ENCODE results near the gene ZRSR2. TPM values are rescaled to one million over a fixed set of nuclear protein-coding genes. Genes with fewer than 3 reads are reported as not detected.

ZRSR2 gene
- polyA plus RNA-seq, 1 donor from 2014 or later, result 43.8 TPM

- no peak overlapping the region for H3K4me3 Mint-ChIP-seq
- peaks cover 15% of the 10 kb centered on the region for H3K36me3 Mint-ChIP-seq
- no peak overlapping the region for H3K27ac Mint-ChIP-seq
- H3K9me3 Mint-ChIP-seq, result peaks cover 0 to 2% (median 0%) of the 10 kb centered on the region in 3 donors
- H3K27me3 Mint-ChIP-seq, result no peaks in the 10 kb centered on the region
- H3K4me1 Mint-ChIP-seq, result peaks cover 0 to 4% (median 1%) of the 10 kb centered on the region in 3 donors
Observed at GRCh38 chrX:15769300-15769954, 20.9 kb upstream of the ZRSR2 start.

- H3K36me3 Mint-ChIP-seq, result peaks cover 3% of the 10 kb centered on the region
- peak overlapping the region; percentile 85 to 97 (median 92) for H3K4me3 Mint-ChIP-seq
- H3K27ac Mint-ChIP-seq, result peak overlapping the region; percentile 88 to 99 (median 97)
- no peaks in the 10 kb centered on the region for H3K9me3 Mint-ChIP-seq
- peaks cover 7 to 13% (median 10%) of the 10 kb centered on the region in 3 donors for H3K4me1 Mint-ChIP-seq
- H3K27me3 Mint-ChIP-seq, result no peaks in the 10 kb centered on the region
Observed at GRCh38 chrX:15781961-15782699, 8.2 kb upstream of the ZRSR2 start.

GRCh38 chrX:15785176-15785750 lies 5.0 kb upstream of the ZRSR2 start:
- H3K36me3 Mint-ChIP-seq, result peaks cover 3% of the 10 kb centered on the region
- no peak overlapping the region for H3K27ac Mint-ChIP-seq
- H3K4me1 Mint-ChIP-seq, result peaks cover 7 to 13% (median 10%) of the 10 kb centered on the region in 3 donors
- H3K27me3 Mint-ChIP-seq, result no peaks in the 10 kb centered on the region
- H3K4me3 Mint-ChIP-seq, result peak overlapping the region in 1 of 4 donors; percentile 28
- no peaks in the 10 kb centered on the region for H3K9me3 Mint-ChIP-seq

- H3K36me3 Mint-ChIP-seq, result peaks cover 3% of the 10 kb centered on the region
- H3K9me3 Mint-ChIP-seq, result no peaks in the 10 kb centered on the region
- H3K4me1 Mint-ChIP-seq, result peaks cover 6 to 10% (median 9%) of the 10 kb centered on the region in 3 donors
- H3K27ac Mint-ChIP-seq, result no peak overlapping the region
- H3K4me3 Mint-ChIP-seq, result peak overlapping the region in 1 of 4 donors; percentile 82
- H3K27me3 Mint-ChIP-seq, result no peaks in the 10 kb centered on the region
Observed at GRCh38 chrX:15786915-15787314, 3.4 kb upstream of the ZRSR2 start.

- Mint-ChIP-seq H3K9me3 (no peaks in the 10 kb centered on the region), H3K4me1 (peaks cover under 1 to 19% (median 11%) of the 10 kb centered on the region in 3 donors), H3K36me3 (peaks cover 2% of the 10 kb centered on the region), H3K4me3 (no peak overlapping the region), H3K27me3 (no peaks in the 10 kb centered on the region), H3K27ac (no peak overlapping the region)
Observed at GRCh38 chrX:15790769-15791290, 546 bp downstream of the ZRSR2 start.

GRCh38 chrX:15797707-15798106 lies 7.4 kb downstream of the ZRSR2 start:
- Mint-ChIP-seq H3K27ac (no peak overlapping the region), H3K4me1 (peaks cover 14 to 30% (median 25%) of the 10 kb centered on the region in 3 donors)

GRCh38 chrX:15804563-15804962 lies 14.3 kb downstream of the ZRSR2 start:
- no peaks in the 10 kb centered on the region for H3K9me3 Mint-ChIP-seq
- no peaks in the 10 kb centered on the region for H3K27me3 Mint-ChIP-seq
- H3K4me1 Mint-ChIP-seq, result peaks cover 2 to 20% (median 10%) of the 10 kb centered on the region in 3 donors
- H3K36me3 Mint-ChIP-seq, result no peaks in the 10 kb centered on the region
- no peak overlapping the region for H3K27ac Mint-ChIP-seq
- no peak overlapping the region for H3K4me3 Mint-ChIP-seq

More at GRCh38 chrX:15797707-15798106, 7.4 kb downstream of the ZRSR2 start:
- peaks cover 2% of the 10 kb centered on the region for H3K36me3 Mint-ChIP-seq
- no peaks in the 10 kb centered on the region for H3K9me3 Mint-ChIP-seq
- H3K27me3 Mint-ChIP-seq, result no peaks in the 10 kb centered on the region
- no peak overlapping the region for H3K4me3 Mint-ChIP-seq

GRCh38 chrX:15808254-15808653 lies 18.0 kb downstream of the ZRSR2 start:
- no peaks in the 10 kb centered on the region for H3K36me3 Mint-ChIP-seq
- H3K4me3 Mint-ChIP-seq, result no peak overlapping the region
- H3K9me3 Mint-ChIP-seq, result no peaks in the 10 kb centered on the region
- no peak overlapping the region for H3K27ac Mint-ChIP-seq
- H3K27me3 Mint-ChIP-seq, result no peaks in the 10 kb centered on the region
- peaks cover 0 to 20% (median 4%) of the 10 kb centered on the region in 3 donors for H3K4me1 Mint-ChIP-seq

GRCh38 chrX:15812192-15812938 lies 22.1 kb downstream of the ZRSR2 start:
- peak overlapping the region in 1 of 3 donors; percentile 78 for H3K27ac Mint-ChIP-seq
- H3K27me3 Mint-ChIP-seq, result no peaks in the 10 kb centered on the region
- no peaks in the 10 kb centered on the region for H3K36me3 Mint-ChIP-seq
- no peaks in the 10 kb centered on the region for H3K9me3 Mint-ChIP-seq
- no peak overlapping the region for H3K4me3 Mint-ChIP-seq
- no peaks in the 10 kb centered on the region for H3K4me1 Mint-ChIP-seq

- no peaks in the 10 kb centered on the region for H3K36me3 Mint-ChIP-seq
- no peak overlapping the region for H3K4me3 Mint-ChIP-seq
- H3K4me1 Mint-ChIP-seq, result no peaks in the 10 kb centered on the region
- H3K27ac Mint-ChIP-seq, result peak overlapping the region in 1 of 3 donors; percentile 41
- no peaks in the 10 kb centered on the region for H3K27me3 Mint-ChIP-seq
- H3K9me3 Mint-ChIP-seq, result no peaks in the 10 kb centered on the region
Observed at GRCh38 chrX:15813416-15813815, 23.1 kb downstream of the ZRSR2 start.

GRCh38 chrX:15814771-15815365 lies 24.6 kb downstream of the ZRSR2 start:
- Mint-ChIP-seq H3K9me3 (no peaks in the 10 kb centered on the region), H3K27ac (no peak overlapping the region), H3K4me3 (no peak overlapping the region), H3K36me3 (no peaks in the 10 kb centered on the region), H3K27me3 (no peaks in the 10 kb centered on the region), H3K4me1 (no peaks in the 10 kb centered on the region)

- peaks cover 4% of the 10 kb centered on the region for H3K36me3 Mint-ChIP-seq
- peak overlapping the region in 1 of 3 donors; percentile 23 for H3K27ac Mint-ChIP-seq
- H3K4me3 Mint-ChIP-seq, result no peak overlapping the region
- no peaks in the 10 kb centered on the region for H3K27me3 Mint-ChIP-seq
- no peaks in the 10 kb centered on the region for H3K4me1 Mint-ChIP-seq
- H3K9me3 Mint-ChIP-seq, result no peaks in the 10 kb centered on the region
Observed at GRCh38 chrX:15815779-15816437, 25.6 kb downstream of the ZRSR2 start.

- Mint-ChIP-seq H3K36me3 (peaks cover 5% of the 10 kb centered on the region), H3K4me1 (no peaks in the 10 kb centered on the region), H3K27ac (peak overlapping the region in 2 of 3 donors; percentile 23 to 87), H3K9me3 (no peaks in the 10 kb centered on the region), H3K27me3 (no peaks in the 10 kb centered on the region), H3K4me3 (no peak overlapping the region)
Observed at GRCh38 chrX:15816438-15816809, 26.1 kb downstream of the ZRSR2 start.

GRCh38 chrX:15816886-15817285 lies 26.6 kb downstream of the ZRSR2 start:
- H3K9me3 Mint-ChIP-seq, result no peaks in the 10 kb centered on the region
- no peaks in the 10 kb centered on the region for H3K4me1 Mint-ChIP-seq
- H3K4me3 Mint-ChIP-seq, result no peak overlapping the region
- peak overlapping the region in 1 of 3 donors; percentile 87 for H3K27ac Mint-ChIP-seq
- no peaks in the 10 kb centered on the region for H3K27me3 Mint-ChIP-seq
- peaks cover 7% of the 10 kb centered on the region for H3K36me3 Mint-ChIP-seq
